Natural killer cell (primary cell): ENCODE measurements around the gene TNPO2. TPM values are rescaled to one million over a fixed set of nuclear protein-coding genes. Genes with fewer than 3 reads are reported as not detected.

Source experiments
- ATAC-seq, 3 donors: fragments of 150-1000 bp in 2 of 3; fragments of 200-7000 bp in 1 of 3; cut with Tn5 transposase; 1 replicate in 1 of 3; 2 replicates in 2 of 3; pipeline ENCODE4 v1.10.0; 2021; ENCODE audit warnings: mild to moderate bottlenecking in 2 of 3, moderate library complexity in 2 of 3
- DNase-seq, 2 donors: peaks; one replicate each; pipeline versions ENCODE4 v3.0.0 to v3.0.0-alpha.2; 2013 to 2021; ENCODE audit warnings: mixed read lengths in 1 of 2
- H3K27ac ChIP-seq: one replicate; pipeline ENCODE4 v1.5.1; 2013; ENCODE audit warnings: mild to moderate bottlenecking, low read length
- H3K27me3 ChIP-seq: one replicate; pipeline ENCODE4 v1.6.1; 2013; ENCODE audit warnings: low read length; ENCODE audit not compliant: control insufficient read depth, insufficient read depth
- H3K36me3 ChIP-seq: one replicate; pipeline ENCODE4 v1.6.1; 2013; ENCODE audit warnings: low read length; ENCODE audit not compliant: control insufficient read depth, insufficient read depth
- H3K4me1 ChIP-seq: one replicate; pipeline ENCODE4 v1.6.1; 2013; ENCODE audit warnings: low read length; ENCODE audit not compliant: control insufficient read depth, insufficient read depth
- H3K4me3 ChIP-seq: one replicate; pipeline ENCODE4 v1.5.1; 2013; ENCODE audit warnings: low read length
- H3K9me3 ChIP-seq: one replicate; pipeline ENCODE4 v1.6.1; 2013; ENCODE audit warnings: low read length; ENCODE audit not compliant: control insufficient read depth, insufficient read depth
- H3K27ac Mint-ChIP-seq, 2 donors: one replicate each; pipeline ENCODE4 v1.8.0; 2022; ENCODE audit warnings: mild to moderate bottlenecking in 2 of 2, mixed read lengths in 2 of 2, moderate library complexity in 1 of 2
- H3K27me3 Mint-ChIP-seq, 2 donors: one replicate each; pipeline ENCODE4 v1.8.0; 2022; ENCODE audit warnings: low read depth in 2 of 2, mixed read lengths in 2 of 2
- H3K36me3 Mint-ChIP-seq: one replicate; pipeline ENCODE4 v1.8.0; 2022; ENCODE audit warnings: mixed read lengths
- H3K4me1 Mint-ChIP-seq, 2 donors: one replicate each; pipeline ENCODE4 v1.8.0; 2022; ENCODE audit warnings: mixed read lengths in 2 of 2
- H3K4me3 Mint-ChIP-seq: one replicate; pipeline ENCODE4 v1.8.0; 2022; ENCODE audit warnings: mild to moderate bottlenecking, moderate library complexity, mixed read lengths
- H3K9me3 Mint-ChIP-seq, 2 donors: one replicate each; pipeline ENCODE4 v1.8.0; 2022; ENCODE audit warnings: mixed read lengths in 2 of 2
- CTCF ChIP-seq: fragments of 200-600 bp; IDR thresholded peaks from one replicate; pipeline ENCODE4 v1.8.0; 2022; ENCODE audit warnings: antibody characterized with exemption
- WGBS: methylation state at CpG from one replicate; pipeline ENCODE4 v1.1.7; 2013; ENCODE audit warnings: missing lambda C conversion rate; ENCODE audit not compliant: insufficient coverage; 5-methylcytosine and 5-hydroxymethylcytosine counted together
- intact Hi-C: fragments of 100-400 bp; cut with micrococcal nuclease; formaldehyde crosslinking; loops from one replicate; pipeline ENCODE4 v1.14.2; 2022
- total RNA-seq, 4 donors: library from RNA; stranded (reverse); fragments of 120-200 nt in 1 of 4; gene quantifications; one replicate each; pipeline versions ENCODE4 v1.2.3 to v1.2.4, GENCODE V29; 2013 to 2022

The TNPO2 gene
- total RNA-seq, 3 donors from 2014 or later (not counting 1 experiment from before 2014, with no cell fraction given): 56.8 to 66.6 (median 58.2) TPM

GRCh38 chr19:12764698-12765097 lies 41.0 kb upstream of the TNPO2 start:
- peaks cover 0 to 11% of the 10 kb centered on the region in 2 donors for H3K4me1 Mint-ChIP-seq
- H3K27me3 ChIP-seq: no peaks in the 10 kb centered on the region
- H3K4me3 ChIP-seq: no peak overlapping the region
- no peaks in the 10 kb centered on the region for H3K27me3 Mint-ChIP-seq
- TF ChIP-seq CTCF: no peak
- H3K27ac ChIP-seq: no peak overlapping the region
- intact Hi-C loops: no loop called here
- DNase-seq: no peak
- H3K9me3 ChIP-seq: no peaks in the 10 kb centered on the region
- WGBS: 98% methylated on average over 16 of the region's 16 CpGs
- H3K27ac Mint-ChIP-seq: no peak overlapping the region
- ATAC-seq: no peak
- H3K9me3 Mint-ChIP-seq: no peaks in the 10 kb centered on the region
- peaks cover 6% of the 10 kb centered on the region for H3K4me1 ChIP-seq
- H3K36me3 Mint-ChIP-seq: no peaks in the 10 kb centered on the region
- H3K4me3 Mint-ChIP-seq: no peak overlapping the region
- H3K36me3 ChIP-seq: no peaks in the 10 kb centered on the region

- peaks cover 0 to 11% of the 10 kb centered on the region in 2 donors for H3K4me1 Mint-ChIP-seq
- peaks cover 0 to 3% of the 10 kb centered on the region in 2 donors for H3K27me3 Mint-ChIP-seq
- H3K36me3 Mint-ChIP-seq: no peaks in the 10 kb centered on the region
- ATAC-seq: no peak
- Histone ChIP-seq H3K4me3 (no peak overlapping the region), H3K27ac (no peak overlapping the region), H3K4me1 (peaks cover 6% of the 10 kb centered on the region), H3K36me3 (no peaks in the 10 kb centered on the region), H3K9me3 (no peaks in the 10 kb centered on the region), H3K27me3 (no peaks in the 10 kb centered on the region)
- H3K4me3 Mint-ChIP-seq: no peak overlapping the region
- WGBS: over 99% methylated on average over 11 of the region's 11 CpGs
- no peak for DNase-seq
- intact Hi-C loops: no loop called here
- no peaks in the 10 kb centered on the region for H3K9me3 Mint-ChIP-seq
- H3K27ac Mint-ChIP-seq: no peak overlapping the region
- TF ChIP-seq CTCF: no peak
Observed at GRCh38 chr19:12763100-12763499, 39.4 kb upstream of the TNPO2 start.

- DNase-seq (no peak), ATAC-seq (no peak)
- Histone ChIP-seq H3K36me3 (no peaks in the 10 kb centered on the region), H3K9me3 (no peaks in the 10 kb centered on the region), H3K27me3 (peaks cover 2% of the 10 kb centered on the region), H3K4me1 (peaks cover 9% of the 10 kb centered on the region), H3K4me3 (no peak overlapping the region), H3K27ac (no peak overlapping the region)
- H3K36me3 Mint-ChIP-seq: no peaks in the 10 kb centered on the region
- no peak overlapping the region for H3K4me3 Mint-ChIP-seq
- no peak overlapping the region for H3K27ac Mint-ChIP-seq
- intact Hi-C loops: loop anchor here (1.0 kb wide), 1 partner anchor 88 kb away; no protein-coding TSS in a partner anchor
- 92% methylated on average over 1 of the region's 6 CpGs for WGBS
- peaks cover 0 to 6% of the 10 kb centered on the region in 2 donors for H3K27me3 Mint-ChIP-seq
- H3K9me3 Mint-ChIP-seq: no peaks in the 10 kb centered on the region
- peaks cover 0 to 5% of the 10 kb centered on the region in 2 donors for H3K4me1 Mint-ChIP-seq
- no peak for TF ChIP-seq CTCF
Observed at GRCh38 chr19:12759686-12760085, 36.0 kb upstream of the TNPO2 start.
